GM19452 (cell line): ENCODE data around the gene ZNF718.
A peak's percentile ranks its signal among the peaks of the same experiment; 100 is the strongest.
"Not testable (repeated sequence)": the region's sequence is repeated elsewhere in the genome, so short reads cannot be mapped to it uniquely, and the experiment has no call there.

Experiments
- ATAC-seq: cut with Tn5 transposase; IDR thresholded peaks from one replicate; pipeline ENCODE4 v1.9.1; 2021; ENCODE audit not compliant: unreplicated experiment

The ZNF718 gene

DNA sequence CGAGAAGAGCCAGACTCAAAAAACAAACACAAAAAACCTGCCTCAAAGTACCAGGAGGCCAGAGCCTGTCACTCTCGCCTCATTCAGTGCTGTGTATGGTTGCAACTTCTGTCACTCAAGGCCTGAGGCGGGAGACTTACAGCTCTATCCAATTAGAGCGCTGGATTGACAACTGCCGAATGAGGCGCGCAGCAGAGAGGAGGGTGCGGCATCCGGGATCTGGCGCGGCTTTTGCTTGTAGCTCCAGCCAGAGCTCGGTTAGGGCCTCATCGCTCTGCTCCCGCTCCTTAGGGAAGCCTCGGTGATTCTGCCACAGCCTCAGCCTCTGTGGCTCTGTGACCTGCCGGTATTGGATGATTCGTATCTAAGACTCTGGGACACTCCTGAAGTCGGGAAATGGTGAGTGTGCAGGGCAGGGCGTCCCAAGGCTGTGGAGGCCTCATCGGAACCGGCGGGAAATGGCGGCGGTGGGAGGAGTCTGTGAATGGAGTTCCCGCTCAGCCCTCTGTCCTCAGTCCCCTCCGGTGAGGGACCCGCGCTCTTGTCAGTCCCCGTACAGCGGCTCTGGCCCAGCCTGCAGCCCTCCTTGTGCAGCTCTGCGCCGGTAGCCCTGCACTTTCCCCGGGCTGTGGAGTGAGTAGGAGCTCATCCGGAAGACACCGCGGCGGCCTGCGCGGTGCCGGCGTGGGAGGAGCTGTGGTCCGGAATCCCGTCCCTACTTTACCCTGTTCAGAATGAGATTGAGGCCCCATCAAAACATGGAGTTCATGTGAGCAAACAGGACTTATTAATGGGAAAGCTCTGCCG is at the start of gene ZNF718:
Gene ZNF718, plus strand, starts transcription at position 227 of the 807 bp plus-strand sequence. Its CDS starts 170 bp downstream, at position 397.
- peak; percentile 98 for ATAC-seq

DNA sequence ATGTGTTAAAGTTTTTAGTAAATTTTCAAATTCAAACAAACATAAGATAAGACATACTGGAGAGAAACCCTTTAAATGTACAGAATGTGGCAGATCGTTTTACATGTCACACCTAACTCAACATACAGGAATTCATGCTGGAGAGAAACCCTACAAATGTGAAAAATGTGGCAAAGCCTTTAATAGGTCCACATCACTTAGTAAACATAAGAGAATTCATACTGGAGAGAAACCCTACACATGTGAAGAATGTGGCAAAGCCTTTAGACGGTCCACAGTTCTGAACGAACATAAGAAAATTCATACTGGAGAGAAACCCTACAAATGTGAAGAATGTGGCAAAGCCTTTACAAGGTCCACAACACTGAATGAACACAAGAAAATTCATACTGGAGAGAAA is 38.4 kb upstream of the ZNF718 start:
- no peak for ATAC-seq

DNA sequence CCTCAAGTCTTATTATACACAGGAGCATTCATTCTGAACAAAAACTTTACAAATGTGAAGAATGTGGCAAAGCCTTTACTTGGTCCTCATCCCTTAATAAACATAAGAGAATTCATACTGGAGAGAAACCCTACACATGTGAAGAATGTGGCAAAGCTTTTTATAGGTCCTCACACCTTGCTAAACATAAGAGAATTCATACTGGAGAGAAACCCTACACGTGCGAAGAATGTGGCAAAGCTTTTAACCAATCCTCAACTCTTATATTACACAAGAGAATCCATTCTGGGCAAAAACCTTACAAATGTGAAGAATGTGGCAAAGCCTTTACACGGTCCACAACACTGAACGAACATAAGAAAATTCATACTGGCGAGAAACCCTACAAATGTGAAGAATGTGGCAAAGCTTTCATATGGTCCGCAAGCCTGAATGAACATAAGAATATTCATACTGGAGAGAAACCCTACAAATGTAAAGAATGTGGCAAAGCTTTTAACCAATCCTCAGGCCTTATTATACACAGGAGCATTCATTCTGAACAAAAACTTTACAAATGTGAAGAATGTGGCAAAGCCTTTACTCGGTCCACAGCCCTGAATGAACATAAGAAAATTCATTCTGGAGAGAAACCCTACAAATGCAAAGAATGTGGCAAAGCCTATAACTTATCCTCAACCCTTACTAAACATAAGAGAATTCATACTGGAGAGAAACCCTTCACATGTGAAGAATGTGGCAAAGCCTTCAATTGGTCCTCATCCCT is 37.6 kb upstream of the ZNF718 start:
- not testable (repeated sequence) for ATAC-seq

GRCh38 chr4:98386-98785 is 25.9 kb upstream of the ZNF718 start:
- no peak for ATAC-seq

DNA sequence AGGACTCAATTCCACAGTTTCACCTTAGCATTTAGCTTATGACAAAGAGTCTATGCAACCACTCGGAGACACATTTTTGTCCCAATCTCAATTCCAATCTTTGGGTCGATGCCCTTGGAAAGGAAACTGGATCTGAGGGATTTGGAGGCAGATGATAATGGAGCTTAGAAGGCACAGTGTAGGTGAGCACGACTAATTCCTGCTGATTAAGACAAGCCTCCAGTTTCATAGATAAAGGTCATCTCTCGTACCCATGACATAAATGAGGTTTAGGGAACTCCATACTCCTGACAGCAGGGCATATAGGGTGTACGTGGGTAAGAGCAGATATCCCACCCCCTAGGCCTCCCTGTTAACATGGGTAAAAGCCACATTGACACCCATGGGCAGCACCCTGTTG is 24.4 kb upstream of the ZNF718 start:
- no peak for ATAC-seq

GRCh38 chr4:107083-107443 is 17.2 kb upstream of the ZNF718 start:
- no peak for ATAC-seq

DNA sequence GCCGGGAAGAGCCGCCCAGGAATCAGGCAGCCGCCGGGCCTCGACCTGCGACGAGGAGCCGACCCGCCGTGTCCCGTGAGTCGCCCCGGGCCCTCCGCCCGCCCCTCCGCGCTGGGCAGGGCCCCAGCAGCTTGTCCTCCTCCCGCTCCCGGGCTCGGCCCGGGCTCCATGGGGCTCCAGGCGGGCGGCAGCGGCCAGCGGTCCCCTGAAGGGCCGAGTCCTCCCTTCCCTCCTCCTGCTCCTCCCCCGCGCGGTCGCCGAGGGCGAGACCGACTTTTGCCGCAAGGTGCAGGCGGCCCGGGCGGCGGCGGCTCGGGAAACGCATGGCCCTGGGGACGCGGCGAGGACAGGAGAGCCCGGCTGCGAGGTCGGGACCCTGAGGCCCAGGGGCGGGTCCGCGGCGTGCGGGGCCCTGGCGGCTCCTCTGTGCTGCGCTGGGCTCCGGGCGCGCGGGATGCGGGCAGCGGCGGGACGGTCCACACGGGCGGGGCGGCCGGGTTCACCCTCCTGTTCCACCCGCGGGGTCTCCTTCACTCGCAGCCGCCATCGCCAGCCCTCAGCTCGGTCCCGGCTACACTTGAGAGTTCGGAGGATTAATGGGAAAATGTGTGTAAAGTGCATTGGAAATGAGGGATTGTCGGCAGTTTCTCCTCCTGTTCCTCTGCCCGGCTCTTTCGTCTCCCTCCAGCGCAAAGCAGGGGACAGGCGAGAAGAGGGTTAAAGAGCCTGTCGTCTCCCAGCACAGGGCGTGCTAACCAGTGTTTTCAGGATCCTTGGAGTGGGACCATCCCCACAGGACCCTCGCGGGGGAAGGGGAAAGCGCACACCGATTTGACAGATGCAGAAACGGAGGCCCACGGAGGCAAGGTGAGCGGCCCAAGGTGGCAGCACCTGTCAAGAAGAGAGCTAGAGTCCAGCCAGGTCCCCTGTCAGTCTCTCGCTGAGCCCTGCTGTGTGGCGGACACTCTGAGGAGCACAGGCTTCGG is 16.6 kb upstream of the ZNF718 start:
- ATAC-seq: no peak

- no peak for ATAC-seq
Observed at GRCh38 chr4:112771-113170, 11.5 kb upstream of the ZNF718 start.

DNA sequence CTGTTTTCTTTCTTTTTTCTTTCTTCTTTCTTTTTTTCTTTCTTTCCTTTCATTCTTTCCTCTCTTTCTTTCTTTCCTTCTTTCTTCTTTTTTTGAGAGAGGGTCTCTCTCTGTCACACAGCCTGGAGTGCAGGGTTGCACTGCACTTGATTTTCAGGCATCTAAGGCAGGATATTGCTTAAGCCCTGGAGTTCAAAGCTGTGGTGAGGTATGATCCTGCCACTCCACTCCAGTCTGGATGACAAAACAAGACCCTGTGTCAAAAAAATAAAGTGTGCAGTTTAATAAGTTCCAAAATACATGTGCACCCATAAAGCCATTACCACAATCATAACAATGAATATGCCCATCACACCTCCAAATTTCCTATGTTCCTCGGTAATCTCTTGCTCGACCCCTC is 10.6 kb upstream of the ZNF718 start:
- ATAC-seq: no peak

GRCh38 chr4:114149-114548 is 10.2 kb upstream of the ZNF718 start:
- ATAC-seq: no peak

GRCh38 chr4:116499-116898 is 7.8 kb upstream of the ZNF718 start:
- ATAC-seq: no peak

GRCh38 chr4:120616-121015 is 3.7 kb upstream of the ZNF718 start:
- ATAC-seq: no peak

DNA sequence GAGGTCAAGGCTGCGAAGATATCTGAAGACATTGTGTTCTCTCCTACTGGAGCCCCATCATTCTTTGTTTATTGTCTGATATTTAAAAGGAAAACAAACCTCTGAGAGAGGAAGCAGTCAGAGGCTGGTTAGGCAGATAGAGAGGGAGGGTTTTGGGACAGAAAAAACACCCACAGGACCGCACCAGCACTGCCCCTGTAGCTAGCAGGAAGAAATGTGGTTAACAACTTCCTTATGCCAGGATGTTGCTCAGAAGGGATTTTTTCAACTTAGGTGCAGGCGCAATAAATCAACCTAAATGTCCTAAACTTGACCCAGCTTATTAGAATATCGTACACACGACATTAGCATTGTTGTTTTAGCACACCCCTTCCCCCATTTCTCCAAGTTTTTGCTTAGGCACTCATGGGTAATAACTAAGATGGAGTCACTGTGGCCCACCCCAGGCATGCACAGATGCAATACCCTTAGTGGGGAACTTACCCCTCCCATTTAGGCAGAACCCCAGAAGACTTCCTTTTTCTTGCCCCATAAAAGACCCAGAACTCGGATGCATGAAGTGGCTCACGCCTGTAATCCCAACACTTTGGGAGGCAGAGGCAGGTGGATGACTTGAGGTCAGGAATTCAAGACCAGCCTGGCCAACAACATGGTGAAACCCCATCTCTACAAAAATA is 2.8 kb upstream of the ZNF718 start:
- ATAC-seq: no peak

DNA sequence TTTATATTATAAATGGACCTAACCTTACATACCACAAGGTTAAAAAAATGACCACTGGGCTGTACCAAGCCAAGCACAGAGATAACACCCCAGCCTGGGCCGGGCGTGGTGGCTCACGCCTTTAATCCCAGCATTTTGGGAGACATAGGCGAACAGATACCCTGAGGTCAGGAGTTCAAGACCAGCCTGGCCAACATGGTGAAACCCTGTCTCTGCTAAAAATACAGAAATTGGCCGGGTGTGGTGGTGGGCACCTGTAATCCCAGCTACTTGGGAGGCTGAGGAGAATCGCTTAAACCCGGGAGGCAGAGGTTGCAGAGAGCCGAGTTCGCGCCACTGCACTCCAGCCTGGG is 403 bp upstream of the ZNF718 start:
- ATAC-seq: not testable (repeated sequence)

DNA sequence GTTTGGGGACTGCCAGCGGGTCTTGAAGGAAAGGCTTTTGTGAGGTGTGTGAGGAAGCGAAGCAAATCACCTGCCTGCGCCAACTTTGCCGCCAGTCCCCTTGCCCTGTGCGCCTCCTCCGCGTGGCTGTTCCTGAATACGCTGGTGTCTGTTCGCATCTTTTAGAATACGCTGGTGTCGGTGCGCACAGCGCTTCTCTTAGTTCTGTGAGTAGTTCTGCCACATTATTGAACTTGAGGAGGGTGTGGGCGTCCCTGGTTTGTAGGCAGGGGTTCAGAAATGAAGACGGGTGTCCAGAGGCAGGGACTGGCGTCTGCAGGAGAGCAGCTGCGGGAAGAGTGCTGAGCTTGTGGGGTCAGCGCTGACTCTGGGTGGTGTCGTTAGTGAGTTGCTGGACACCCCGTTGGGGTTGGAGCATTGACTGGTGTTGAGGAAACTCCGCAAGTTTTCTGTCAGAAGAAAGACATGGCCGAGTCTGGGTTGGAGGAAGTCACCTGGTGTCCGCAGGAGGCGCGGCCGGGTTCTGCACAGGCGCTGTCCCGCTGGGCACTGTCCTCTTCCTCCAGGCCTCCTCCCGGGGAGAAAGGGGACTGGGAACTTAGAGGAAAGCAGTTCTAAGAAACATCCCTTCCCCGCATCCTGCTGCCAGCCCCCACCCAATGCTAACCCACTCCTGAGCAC is 930 bp downstream of the ZNF718 start:
- peak; percentile 20 for ATAC-seq

DNA sequence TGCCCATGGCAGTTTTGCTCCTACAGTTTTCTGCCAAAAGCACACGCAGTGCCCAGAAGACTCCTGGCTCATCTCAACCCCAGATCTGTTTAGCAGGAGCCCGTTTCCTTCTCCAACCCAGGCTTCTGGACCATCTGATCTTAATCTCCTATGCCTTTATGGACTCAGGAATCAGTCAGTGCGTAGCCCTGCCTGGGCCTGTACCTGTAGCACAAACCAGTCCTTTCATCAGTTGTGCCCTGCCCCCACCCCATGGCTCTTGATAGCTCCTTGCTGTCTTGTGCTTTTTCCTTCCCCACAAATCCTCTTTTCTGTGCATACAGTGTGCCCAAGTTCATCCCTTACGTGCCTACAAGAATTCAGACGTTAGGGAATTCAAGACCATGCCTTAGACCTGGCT is 1.5 kb downstream of the ZNF718 start:
- no peak for ATAC-seq

GRCh38 chr4:132483-132882 is 8.2 kb downstream of the ZNF718 start:
- ATAC-seq: no peak

DNA sequence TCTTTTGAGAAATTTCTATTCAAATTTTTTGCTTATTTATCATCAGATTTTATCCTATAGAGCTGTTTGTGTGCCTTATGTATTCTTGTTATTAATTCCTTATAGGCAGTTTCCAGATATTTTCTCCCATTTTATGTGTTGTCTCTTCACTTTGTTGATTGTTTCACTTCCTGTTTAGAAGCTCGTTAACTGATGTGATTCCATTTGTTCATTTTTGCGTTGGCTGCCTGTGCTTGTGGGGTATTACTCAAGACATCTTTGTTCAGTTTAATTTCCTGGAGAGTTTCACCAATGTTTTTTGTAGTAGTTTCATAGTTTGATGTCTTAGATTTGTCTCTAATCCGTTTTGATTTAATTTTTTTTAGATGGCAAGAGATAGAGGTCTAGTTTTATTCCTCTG is 14.6 kb downstream of the ZNF718 start:
- ATAC-seq: no peak

GRCh38 chr4:139691-140090 is 15.4 kb downstream of the ZNF718 start:
- no peak for ATAC-seq

DNA sequence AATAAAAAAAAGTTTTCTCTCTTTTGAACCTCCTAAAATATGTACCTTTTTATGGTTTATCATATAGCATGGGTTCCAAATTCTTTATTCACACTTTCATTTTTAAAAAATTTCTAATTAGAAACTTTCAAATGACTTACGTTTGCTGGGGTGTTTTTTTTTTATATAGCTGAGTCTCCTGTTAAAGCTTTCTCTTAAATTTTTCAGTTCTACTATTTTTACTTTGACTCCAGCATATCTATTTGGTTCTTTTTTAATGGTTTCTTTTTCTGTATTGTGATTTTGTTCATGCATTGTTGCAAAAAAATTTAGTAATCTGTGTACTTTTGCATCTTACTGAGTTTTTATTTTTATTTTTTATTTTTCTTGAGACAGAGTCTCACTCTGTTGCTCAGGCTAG is 22.3 kb downstream of the ZNF718 start:
- no peak for ATAC-seq
